NCI-H460 (cell line): ENCODE data around the gene DUSP28. TPM values are rescaled to one million over a fixed set of nuclear protein-coding genes. Genes with fewer than 3 reads are reported as not detected.

ENCODE experiments used
- DNase-seq: peaks from one replicate; pipeline ENCODE4 v3.0.0-alpha.2; 2016; ENCODE audit warnings: low read depth; ENCODE audit errors: extremely low read depth
- total RNA-seq: library from RNA; depleted of rRNA; stranded (reverse); fragments of >200 nt; shearing (Covaris generic); gene quantifications from 2 replicates; pipeline ENCODE4 v1.2.3, GENCODE V29; 2014

Gene DUSP28
- total RNA-seq, 1 experiment from 2014 or later, result 4.9 TPM

DNA sequence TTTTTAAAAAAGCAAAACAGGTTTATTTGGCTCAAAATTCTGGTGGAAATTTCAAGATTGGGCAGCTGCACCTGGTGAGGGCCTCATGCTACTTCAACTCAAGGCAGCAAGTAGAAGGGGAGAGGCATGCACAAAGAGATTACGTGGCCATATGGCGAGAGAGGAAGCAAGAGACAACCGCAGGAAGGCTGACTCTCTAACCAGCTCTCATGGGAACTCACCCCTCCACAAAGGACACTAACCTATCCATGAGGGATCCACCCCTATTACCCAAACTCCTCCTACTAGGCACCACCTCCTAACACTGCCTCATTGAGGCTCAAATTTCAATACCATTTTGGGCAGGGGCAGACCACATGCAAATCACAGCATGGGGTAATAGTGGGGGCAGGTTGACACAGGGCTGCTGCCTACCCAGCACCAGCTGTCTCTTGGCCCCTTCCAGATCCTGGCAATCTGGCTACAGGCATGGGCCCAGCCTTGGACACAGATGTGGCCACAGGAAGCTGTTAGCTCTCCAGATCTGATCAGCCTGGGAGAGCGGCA lies 24.4 kb downstream of the DUSP28 start:
- DNase-seq, result no peak

DNA sequence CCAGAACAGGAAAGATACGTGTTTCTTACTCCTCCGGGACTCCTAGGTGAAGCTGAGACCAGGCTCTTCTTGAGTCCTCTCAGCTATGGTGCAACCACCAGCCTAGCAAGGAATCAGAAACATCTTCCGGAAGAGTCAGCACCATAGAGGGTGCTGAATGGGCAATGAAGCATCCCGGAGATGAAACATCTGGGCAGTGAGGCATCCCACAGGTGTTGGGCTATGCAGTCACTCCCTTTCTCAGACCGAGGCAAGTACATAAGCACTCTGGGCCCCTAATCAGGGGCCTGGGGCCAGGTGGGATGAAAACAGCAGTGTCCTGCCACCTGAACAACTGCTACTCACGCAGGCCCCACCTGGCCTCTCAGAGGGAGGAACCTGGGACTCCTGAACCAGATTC lies 24.9 kb downstream of the DUSP28 start:
- DNase-seq, result no peak

DNA sequence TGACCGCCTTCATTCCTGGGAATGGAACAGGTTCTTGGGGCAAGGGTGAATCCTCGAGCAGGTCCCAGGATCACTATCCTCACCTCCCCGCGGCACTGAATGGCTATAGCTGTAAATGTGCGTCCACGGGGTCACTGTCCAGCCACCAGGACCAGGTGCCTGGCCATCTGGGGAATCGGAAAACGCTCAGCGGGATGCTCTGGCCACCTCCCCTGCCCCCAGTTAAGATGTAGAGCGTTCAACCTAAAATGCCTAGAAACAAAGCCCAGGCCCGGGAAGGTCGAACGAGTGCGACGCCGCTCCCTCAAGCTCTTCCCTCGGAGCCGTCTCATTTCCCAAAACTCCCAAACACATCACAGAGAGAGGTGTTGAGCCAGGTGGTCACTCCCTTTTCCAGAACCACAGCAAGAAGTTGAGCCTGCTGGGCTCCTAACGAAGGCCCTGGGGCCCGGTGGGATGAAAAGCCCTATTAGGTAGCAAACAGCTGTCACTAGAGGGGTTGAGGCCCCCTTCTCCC lies 25.6 kb downstream of the DUSP28 start:
- DNase-seq, result no peak

DNA sequence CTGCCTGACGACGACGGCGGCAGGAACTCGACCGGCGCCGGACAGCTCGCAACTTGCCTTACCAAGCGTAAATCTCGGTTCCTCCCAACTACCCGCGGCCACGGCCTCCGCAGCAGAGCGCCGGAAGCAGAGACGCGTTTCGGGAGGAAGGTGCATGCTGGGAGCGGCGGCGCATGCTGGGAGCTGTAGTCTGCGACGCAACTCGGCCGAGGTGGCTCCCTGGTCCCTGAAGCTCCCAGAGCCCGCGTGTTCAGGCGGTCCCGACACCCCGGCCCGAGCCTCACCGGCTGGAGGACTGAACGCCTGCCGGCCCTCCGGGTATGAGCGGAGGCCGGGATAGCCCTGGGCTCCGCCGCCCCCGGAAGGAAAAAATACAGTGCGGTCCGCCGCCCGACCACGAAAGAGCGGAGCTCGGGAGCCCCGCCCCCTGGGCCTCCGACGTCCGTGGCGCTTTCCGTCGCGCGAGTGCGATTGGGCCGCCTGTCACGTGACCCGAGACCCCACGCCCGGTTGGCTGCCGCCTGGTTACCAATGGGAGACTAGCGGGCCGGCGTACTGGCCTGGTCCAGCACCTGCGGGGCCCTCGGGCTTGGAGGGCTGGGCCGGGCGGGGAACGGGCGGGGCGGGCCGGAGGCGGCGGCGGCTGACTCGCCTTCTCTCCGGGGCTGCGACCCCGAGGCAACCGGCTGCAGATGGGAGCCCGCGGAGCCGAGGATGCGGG lies 26.2 kb downstream of the DUSP28 start, which contains the start of gene CAPN10:
Gene CAPN10 (plus strand): TSS at position 537 of the 721 bp plus-strand sequence. CDS start 178 bp downstream, at position 715.
- DNase-seq, result peak; percentile 94

DNA sequence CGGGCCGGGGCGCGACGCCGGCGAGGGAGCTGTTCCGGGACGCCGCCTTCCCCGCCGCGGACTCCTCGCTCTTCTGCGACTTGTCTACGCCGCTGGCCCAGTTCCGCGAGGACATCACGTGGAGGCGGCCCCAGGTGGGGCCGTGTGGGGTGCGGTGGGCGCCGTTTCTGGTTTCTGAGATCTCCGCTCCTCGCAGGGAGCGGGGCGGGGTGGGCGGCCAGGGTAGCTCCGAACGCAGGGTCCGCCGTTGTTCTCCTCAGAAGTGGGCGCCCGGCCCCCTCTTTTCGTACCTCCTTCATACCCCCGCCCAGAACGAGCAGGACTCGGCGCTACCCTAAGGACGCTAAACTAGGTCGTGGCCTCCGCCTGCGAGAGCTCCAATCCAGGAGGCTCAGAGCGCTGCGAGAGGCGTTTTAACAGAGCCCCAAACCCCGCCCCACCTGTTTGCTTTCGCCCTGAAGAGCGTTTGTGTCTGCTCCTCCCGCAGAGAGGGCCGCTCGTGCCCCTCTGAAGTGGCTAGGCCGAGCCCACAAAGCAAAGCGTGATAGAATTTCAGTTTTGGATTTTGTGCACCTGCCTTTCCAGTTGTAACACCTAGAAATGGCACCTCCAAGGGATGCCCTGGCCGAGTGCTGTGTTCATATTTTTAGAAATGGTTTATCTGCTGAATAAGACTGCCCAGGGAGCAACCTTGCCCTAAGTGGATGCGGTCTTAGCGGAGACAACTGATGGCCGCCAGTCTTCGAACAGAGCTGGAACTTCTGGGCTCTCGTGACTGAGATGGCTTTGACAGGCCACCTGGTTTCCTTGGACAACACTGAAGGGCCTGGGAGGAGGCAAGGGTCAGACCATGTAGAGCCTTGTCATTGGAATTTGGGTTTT lies 27.0 kb downstream of the DUSP28 start:
- no peak for DNase-seq

DNA sequence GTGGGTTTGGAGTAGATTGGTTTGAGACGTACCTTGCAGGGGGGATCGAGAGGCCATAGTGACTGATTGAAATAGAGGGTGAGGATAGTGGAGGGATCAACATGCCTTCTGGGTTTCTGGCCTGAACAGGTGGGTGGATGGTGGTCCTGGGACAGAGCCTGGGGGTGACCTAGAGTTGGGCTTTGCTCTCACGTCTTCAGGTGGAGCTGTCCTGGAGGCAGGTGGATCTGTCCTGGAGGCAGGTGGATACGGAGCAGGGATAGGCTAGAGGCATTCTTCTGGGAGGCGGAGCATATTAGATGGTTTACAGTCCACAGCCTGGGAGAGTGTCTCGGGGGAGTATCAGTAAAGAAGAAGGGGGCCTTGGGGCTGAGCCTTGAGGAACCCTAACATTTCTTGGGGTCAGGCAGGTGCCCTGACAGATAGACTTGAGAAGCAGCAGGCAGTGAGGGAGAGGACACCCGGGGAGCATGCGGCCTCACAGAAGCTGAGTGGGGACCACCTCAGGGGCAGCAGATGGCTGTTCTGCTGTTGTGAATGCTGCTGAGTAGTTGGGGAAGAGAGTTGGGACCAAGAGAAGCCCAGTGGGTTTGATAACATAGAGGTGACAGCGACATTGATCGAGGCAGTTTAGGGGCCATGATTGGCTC lies 28.0 kb downstream of the DUSP28 start:
- DNase-seq, result no peak

DNA sequence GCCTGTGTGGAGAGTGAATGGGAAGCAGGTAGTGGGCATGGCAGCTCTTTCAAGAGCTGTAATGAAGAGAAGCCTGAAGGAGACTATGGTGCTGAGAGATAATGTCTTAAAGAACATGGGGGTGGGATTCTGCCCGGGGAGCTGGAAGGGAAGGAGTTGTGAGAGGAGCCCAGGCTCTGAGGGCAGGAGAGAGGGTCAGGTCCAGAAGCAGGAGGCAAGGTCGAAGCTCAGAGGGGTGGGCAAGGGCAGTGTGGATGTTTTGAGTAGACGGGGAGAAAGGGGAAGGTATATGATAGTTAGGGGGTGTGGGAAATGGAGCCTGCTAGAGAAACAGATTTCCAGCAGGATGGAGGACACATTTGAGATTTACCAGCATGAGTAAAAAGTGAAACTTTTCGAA lies 28.5 kb downstream of the DUSP28 start:
- DNase-seq, result no peak

DNA sequence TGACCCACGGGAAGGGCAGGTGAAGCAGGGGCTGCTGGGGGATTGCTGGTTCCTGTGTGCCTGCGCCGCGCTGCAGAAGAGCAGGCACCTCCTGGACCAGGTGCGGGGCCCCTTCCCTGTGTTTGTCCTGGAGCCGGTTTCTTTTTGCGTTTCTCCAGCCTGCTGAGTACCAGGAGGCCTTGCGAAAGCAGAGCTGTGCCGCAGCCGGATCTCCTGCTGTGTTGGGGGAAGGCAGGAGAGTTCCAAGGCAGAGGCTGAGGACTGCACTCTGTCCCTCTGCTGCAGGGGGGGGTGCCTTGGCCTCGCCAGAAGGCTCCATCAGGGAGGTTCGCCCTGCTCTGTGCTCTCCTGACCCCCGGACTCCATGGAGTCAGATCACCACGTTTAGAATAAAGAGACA lies 29.2 kb downstream of the DUSP28 start:
- DNase-seq, result no peak

DNA sequence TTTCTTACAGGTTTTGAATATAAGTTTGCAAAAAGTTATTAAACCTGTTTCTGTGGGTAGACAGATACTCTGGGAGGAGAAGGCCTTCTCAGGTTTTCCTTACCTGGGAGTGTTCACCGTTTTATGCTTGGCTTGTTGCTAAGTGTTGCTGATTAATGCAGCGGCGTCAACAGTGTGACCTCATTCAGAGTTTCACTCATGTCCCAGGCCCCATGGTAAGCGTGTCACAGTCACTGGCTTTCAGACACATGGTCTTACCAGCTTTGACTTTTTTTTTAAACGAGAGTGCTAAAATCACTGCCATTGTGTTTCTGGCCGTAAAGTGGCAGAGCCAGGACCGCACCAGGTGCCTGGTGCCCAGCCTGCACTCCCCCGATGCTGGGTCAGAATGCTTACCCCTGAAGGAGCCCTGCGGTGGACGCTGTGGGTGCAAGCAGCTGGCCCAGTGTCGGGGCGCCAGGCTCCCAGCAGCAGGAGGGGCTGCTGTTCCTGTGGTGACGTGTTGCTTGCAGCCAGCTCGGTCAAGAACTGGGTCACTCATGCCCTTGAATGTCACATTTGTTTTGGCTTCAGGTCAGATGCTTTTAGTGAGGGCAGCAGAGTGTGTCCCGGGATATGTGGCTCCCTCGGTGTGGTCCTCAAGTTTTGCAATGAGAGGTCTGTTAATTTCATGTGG lies 29.8 kb downstream of the DUSP28 start:
- no peak for DNase-seq

DNA sequence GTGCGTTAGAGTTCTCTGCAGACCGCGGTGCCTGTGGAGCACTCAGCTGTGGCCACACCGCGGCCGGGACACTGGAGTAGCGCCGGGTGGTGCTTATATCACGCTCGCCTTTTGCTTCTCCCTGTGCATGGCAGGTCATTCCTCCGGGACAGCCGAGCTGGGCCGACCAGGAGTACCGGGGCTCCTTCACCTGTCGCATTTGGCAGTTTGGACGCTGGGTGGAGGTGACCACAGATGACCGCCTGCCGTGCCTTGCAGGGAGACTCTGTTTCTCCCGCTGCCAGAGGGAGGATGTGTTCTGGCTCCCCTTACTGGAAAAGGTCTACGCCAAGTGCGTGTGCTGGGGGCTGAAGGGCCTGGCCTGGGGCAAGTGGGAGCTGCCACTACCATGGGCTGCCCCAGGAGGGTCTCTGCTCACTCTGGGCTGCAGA lies 30.5 kb downstream of the DUSP28 start:
- DNase-seq, result no peak

DNA sequence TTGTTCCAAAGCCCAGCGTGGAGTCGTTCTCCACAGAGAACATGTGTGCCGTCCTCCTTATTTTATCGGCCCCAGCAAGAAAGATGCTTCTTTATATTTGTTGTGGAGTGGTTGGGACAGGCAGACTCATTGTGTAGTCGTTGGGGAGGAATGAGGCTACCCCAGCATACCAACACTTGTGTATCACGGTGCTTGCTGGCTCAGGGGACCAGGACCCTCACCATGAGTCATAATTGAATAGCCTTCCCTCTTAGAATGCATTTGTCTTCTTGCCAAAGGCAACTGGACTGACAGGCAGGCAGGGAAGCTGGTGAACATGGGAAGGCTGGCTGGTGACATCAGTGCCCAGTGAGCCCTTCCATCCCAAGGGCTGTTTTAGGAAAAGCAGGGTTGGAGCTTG lies 31.1 kb downstream of the DUSP28 start:
- no peak for DNase-seq

DNA sequence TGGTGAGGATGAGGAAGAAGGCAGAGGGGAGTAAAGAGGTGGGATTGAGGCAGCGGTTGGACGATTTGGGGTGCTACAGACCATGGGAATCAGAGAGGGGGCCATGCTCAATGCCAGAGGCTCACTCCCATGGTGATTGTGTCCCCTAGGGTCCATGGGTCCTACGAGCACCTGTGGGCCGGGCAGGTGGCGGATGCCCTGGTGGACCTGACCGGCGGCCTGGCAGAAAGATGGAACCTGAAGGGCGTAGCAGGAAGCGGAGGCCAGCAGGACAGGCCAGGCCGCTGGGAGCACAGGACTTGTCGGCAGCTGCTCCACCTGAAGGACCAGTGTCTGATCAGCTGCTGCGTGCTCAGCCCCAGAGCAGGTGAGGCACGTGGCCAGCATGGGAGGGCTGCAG lies 31.6 kb downstream of the DUSP28 start:
- no peak for DNase-seq

DNA sequence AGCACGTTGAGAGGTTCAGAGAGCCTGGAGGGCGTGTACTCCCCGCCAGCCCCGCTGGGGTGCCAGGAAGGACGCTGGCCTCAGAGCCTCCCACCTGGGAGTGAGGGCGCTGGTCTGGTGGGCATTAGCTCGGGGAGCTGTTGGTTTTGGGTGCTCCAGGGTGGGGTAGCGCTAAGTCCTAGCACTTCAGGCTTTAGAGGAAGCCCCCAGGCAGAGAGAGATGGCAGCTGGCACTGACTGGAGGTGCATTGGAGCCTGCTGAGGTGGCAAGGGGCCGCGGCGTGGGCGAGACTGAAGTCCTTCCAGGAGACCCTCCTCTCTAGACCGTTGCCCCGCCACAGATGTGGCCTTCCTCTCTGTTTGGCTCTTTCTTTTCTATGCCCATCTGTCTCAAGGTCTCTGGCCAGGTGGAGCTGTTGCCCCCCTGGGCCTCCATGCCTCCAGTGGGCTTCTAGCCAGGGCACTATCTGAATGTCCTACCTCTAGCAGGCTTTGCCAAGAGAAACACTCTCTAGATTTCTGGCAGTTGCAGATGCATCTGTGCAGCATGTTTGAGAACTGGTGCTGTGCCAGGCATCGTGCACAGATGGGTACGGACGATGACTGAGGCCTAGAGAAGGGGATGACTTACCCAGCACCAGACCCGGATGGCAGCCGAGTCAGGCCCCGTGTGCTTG lies 33.0 kb downstream of the DUSP28 start:
- DNase-seq, result no peak

DNA sequence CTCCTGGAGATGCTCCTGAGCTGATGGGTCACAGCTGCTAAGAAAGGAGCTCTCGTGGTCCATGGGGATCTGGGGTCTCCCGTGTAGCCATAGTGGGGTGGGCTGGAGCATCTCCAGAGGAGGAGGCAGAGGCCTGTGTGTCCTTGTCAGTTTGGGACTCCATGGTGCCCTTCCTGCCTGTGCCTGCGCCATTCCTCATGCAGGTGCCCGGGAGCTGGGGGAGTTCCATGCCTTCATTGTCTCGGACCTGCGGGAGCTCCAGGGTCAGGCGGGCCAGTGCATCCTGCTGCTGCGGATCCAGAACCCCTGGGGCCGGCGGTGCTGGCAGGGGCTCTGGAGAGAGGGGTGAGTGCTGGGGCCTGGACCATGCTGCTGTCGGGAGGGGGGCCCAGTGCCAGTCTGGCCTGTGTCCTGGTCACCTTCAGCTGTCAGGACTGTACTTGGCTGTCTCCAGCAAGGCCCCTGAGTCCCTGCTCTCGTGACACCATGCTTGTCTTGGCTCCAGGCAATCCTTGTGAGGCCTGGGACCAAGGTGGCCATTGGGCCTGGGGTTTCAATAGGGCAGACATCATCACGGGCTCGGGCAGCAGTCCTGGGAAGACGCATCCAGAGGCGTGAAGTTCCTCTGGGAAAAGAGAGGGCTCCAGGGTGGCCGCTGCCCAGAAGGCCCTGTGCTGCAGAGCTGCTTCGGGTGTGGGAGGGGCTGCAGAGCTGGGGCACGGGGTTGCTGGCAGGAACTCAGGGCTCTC lies 33.7 kb downstream of the DUSP28 start:
- DNase-seq, result no peak

DNA sequence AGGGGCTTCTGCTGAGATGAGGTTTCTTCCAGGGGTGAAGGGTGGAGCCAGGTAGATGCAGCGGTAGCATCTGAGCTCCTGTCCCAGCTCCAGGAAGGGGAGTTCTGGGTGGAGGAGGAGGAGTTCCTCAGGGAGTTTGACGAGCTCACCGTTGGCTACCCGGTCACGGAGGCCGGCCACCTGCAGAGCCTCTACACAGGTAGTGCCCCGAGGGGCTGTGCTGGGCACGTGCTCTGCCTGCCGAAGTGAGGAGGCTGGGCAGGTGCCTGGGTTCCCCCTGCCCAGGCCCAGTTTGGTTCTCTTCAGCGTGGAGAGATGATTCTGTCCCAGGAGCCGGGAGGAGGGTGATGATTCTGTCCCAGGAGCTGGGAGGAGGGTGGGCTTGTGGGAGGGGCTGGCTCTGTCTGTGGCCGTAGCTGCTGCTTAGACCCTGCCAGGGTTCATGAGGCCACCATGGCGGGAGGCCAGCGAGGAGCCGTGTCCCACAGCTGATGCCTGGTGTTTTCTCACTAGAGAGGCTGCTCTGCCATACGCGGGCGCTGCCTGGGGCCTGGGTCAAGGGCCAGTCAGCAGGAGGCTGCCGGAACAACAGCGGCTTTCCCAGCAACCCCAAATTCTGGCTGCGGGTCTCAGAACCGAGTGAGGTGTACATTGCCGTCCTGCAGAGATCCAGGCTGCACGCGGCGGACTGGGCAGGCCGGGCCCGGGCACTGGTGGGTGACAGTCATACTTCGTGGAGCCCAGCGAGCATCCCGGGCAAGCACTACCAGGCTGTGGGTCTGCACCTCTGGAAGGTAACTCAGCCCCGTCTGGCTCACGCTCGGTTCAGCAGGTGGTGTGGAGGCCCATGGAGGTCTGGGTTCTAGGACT lies 34.6 kb downstream of the DUSP28 start:
- no peak for DNase-seq

DNA sequence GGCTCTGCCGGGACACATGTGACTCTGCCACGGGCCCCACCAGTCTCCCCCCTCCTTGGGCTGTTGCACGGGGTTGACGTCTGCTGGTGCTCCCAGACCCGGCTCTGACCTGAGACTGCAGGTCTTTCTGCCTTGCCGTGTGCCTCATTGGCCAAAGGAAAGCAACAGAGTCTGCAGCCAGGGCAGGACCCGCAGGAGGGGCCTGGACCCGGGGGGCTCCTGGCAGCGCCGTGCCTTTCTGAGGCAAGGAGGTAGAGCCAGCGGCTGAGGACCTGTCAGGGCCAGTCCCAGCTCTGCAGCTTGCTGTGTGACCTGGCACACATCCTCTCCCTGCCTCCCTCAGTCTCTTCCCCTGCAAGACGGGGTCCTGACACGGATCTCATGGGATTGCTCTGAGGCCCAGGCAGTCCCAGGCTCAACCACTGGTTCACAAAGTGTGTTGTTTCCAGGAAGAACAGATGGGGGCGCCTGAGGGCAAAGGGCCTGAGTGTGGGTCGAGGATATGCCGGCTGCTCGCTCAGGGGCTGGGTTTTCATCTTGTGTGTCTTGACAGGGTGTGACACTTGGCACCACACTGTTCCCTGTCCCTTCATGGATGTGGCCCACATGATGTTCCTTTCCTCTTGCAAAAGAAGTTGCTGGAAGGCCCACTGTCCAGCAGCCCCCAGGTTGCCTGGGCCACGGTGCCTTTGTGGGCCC lies 35.4 kb downstream of the DUSP28 start:
- DNase-seq, result peak; percentile 19

DNA sequence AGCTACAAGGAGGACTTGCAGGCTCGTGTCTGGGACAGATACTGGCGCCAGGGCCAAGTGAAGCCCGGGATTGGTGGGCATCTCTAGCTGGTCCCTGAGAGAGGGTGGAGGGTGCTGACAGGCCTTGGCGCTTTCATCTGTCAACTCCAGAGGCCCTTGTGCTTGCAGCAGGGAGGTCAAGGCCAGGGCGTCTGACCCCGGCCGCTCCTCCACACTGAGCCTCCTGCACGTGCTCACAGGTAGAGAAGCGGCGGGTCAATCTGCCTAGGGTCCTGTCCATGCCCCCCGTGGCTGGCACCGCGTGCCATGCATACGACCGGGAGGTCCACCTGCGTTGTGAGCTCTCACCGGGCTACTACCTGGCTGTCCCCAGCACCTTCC lies 35.9 kb downstream of the DUSP28 start:
- DNase-seq, result no peak
